Uterus (tissue), 2 donors: ENCODE data around the gene DOCK3.

ENCODE experiments used
- CTCF ChIP-seq, 4 experiments: fragments of 200-600 bp in 2 of 4; fragments of 450-650 bp in 2 of 4; sonication (generic) in 2 of 4; IDR thresholded peaks; one replicate each; pipeline ENCODE4 v1.5.1; 2016 to 2019; ENCODE audit warnings: antibody characterized with exemption in 4 of 4, mild to moderate bottlenecking in 2 of 4, moderate library complexity in 1 of 4
- POLR2A ChIP-seq, 2 donors: fragments of 450-650 bp; IDR thresholded peaks; one replicate each; pipeline ENCODE4 v1.6.1; 2016; ENCODE audit warnings: antibody characterized with exemption in 2 of 2, mild to moderate bottlenecking in 1 of 2, moderate library complexity in 1 of 2

DNA sequence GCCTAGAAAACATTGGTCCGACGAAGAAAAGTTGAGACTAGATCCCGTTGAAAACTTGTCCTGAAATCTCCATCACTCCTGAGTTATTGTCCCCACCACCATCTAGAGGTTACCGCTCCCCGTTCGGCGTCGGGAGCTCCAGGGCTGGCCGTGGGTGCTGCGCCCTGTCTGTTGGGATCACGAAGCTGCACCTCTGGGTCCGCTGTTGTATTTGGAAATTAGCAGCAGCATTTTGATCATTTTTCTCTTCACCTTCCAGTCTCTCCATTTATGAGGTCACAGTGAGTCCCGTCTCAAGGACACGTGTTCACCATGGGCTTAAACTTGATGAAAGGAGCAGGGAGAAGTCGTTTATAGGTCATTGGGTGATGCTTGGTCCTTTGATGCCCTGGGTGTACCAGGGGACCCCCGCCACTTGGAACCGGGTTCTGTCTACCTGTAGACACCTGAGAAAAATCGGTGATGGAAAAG, 710.9 kb downstream of the DOCK3 start:
- TF ChIP-seq POLR2A (IDR thresholded peaks at IDR 0.05) (no peak), CTCF (IDR thresholded peaks at IDR 0.05) (no peak)
